ENCODE measurements around the gene MAP3K21.

Gene MAP3K21

DNA sequence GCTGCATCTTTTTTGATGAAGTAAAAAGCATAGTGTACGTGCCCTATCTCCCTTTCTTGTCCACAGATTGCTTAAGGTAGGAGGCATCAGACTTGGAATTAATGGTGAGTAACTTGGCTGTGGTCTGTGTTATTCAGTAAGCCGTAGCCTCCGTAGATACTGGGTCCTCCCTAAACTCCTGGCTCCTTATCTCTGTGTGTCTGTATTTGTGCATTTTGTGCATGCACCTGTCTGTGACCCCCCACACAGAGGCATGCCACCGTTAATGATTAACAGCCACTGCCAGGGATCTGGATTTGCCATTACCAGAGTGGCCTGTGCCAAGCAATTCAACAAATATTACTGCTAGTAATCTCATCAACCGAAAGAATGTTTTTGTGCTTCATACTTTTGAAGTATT lies 31.9 kb downstream of the MAP3K21 start:
- Histone ChIP-seq H3K4me1 (ENCODE audit: low read length) (no peaks in the 10 kb centered on the region), H3K4me3 (ENCODE audit: low read length) (no peak overlapping the region), H3K79me2 (ENCODE audit: low read length) (no peaks in the 10 kb centered on the region), H2AFZ (ENCODE audit: low read length) (no peak overlapping the region), H3F3A (ENCODE audit: insufficient read depth, low read length) (no peaks in the 10 kb centered on the region), H3K36me3 (replicated peaks; ENCODE audit: insufficient read depth, low read length) (no peaks in the 10 kb centered on the region), H3K9me2 (replicated peaks; ENCODE audit: insufficient read depth, low read length) (no peaks in the 10 kb centered on the region), H3K27ac (ENCODE audit: low read length) (no peak overlapping the region), H4K20me1 (ENCODE audit: insufficient read depth, low read length) (no peaks in the 10 kb centered on the region), H3K4me2 (ENCODE audit: low read depth, low read length) (no peak overlapping the region), H3K9me3 (replicated peaks; ENCODE audit: insufficient read depth, low read length) (no peaks in the 10 kb centered on the region), H3K9ac (ENCODE audit: low read length) (no peak overlapping the region), H3K27me3 (replicated peaks; ENCODE audit: insufficient read depth, low read length) (no peaks in the 10 kb centered on the region)
- TF ChIP-seq, protein P1, sequence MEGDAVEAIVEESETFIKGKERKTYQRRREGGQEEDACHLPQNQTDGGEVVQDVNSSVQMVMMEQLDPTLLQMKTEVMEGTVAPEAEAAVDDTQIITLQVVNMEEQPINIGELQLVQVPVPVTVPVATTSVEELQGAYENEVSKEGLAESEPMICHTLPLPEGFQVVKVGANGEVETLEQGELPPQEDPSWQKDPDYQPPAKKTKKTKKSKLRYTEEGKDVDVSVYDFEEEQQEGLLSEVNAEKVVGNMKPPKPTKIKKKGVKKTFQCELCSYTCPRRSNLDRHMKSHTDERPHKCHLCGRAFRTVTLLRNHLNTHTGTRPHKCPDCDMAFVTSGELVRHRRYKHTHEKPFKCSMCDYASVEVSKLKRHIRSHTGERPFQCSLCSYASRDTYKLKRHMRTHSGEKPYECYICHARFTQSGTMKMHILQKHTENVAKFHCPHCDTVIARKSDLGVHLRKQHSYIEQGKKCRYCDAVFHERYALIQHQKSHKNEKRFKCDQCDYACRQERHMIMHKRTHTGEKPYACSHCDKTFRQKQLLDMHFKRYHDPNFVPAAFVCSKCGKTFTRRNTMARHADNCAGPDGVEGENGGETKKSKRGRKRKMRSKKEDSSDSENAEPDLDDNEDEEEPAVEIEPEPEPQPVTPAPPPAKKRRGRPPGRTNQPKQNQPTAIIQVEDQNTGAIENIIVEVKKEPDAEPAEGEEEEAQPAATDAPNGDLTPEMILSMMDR (IDR thresholded peaks at IDR 0.05; ENCODE audit: low read length) = no peak
- TF ChIP-seq EZH2 (optimal IDR thresholded peaks at IDR 0.05; ENCODE audit: low read depth, low read length) = no peak
- no peak for TF ChIP-seq EZH2phosphoT487 (IDR thresholded peaks at IDR 0.05; ENCODE audit: low read length)
- DNase-seq = no peak

DNA sequence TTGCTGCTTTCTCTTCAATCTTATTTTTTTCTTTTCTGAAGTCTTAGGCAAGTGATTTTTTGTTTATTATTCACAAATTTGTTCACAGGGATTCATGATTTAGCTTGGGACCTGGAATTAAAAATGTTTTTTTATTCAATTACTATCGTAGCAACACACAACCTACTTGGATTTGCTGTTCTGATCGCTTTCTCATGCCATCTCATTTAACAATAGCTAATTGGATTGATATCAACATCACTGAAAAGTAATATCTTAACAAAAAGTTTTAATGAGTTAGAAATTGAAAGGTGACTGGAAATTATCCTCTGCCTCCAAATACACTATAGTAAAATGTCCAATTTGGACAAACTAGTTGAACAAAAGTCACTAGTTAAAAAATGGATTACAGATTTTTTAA lies 32.4 kb downstream of the MAP3K21 start:
- Histone ChIP-seq H3K9me3 (replicated peaks; ENCODE audit: insufficient read depth, low read length) (no peaks in the 10 kb centered on the region), H4K20me1 (ENCODE audit: insufficient read depth, low read length) (no peaks in the 10 kb centered on the region)

DNA sequence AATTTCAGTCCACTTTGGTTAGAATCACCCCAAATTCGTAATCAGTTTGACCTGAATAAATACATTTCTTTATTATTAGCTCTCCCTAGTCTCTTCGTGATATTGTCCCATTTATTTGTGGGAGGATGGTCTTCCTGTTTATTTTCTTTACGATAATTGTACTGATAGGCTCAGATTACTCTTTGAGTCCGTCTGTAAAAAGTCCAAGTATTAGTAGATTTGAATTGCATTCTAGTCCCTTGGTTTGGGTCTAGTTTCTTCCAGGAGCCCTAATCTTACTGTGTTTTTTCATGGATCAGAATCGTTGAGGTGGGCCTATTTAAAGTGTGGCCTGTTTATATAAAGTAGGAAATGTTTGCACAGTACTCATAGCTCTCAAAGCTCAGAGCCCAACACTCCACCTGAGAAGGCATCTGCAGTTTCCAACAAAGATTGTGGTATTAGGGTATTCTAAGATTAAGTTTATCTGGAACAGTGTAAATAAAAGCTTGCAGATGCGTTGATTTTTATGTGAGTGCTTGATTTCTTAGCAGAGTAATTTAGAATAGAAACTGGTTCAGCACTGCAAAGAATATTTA lies 33.1 kb downstream of the MAP3K21 start:
- H3K36me3 ChIP-seq (replicated peaks; ENCODE audit: insufficient read depth, low read length) = no peaks in the 10 kb centered on the region
- no peak overlapping the region for H2AFZ ChIP-seq (ENCODE audit: low read length)
- DNase-seq = no peak
- no peak overlapping the region for H3K4me2 ChIP-seq (ENCODE audit: low read depth, low read length)
- H3K9me3 ChIP-seq (replicated peaks; ENCODE audit: insufficient read depth, low read length) = no peaks in the 10 kb centered on the region
- H3K9ac ChIP-seq (ENCODE audit: low read length) = no peak overlapping the region
- H3K27me3 ChIP-seq (replicated peaks; ENCODE audit: insufficient read depth, low read length) = no peaks in the 10 kb centered on the region
- no peak overlapping the region for H3K4me3 ChIP-seq (ENCODE audit: low read length)
- H3K4me1 ChIP-seq (ENCODE audit: low read length) = no peaks in the 10 kb centered on the region
- no peaks in the 10 kb centered on the region for H3F3A ChIP-seq (ENCODE audit: insufficient read depth, low read length)
- no peaks in the 10 kb centered on the region for H3K9me2 ChIP-seq (replicated peaks; ENCODE audit: insufficient read depth, low read length)
- TF ChIP-seq EZH2phosphoT487 (IDR thresholded peaks at IDR 0.05; ENCODE audit: low read length) (no peak), EZH2 (optimal IDR thresholded peaks at IDR 0.05; ENCODE audit: low read depth, low read length) (no peak)
- TF ChIP-seq, protein P1 (IDR thresholded peaks at IDR 0.05; ENCODE audit: low read length) = no peak
- no peak overlapping the region for H3K27ac ChIP-seq (ENCODE audit: low read length)
- no peaks in the 10 kb centered on the region for H4K20me1 ChIP-seq (ENCODE audit: insufficient read depth, low read length)
- H3K79me2 ChIP-seq (ENCODE audit: low read length) = no peaks in the 10 kb centered on the region

More for the DNA sequence above, 32.4 kb downstream of the MAP3K21 start:
- Histone ChIP-seq H3K9me2 (replicated peaks; ENCODE audit: insufficient read depth, low read length) (no peaks in the 10 kb centered on the region), H2AFZ (ENCODE audit: low read length) (no peak overlapping the region), H3K27me3 (replicated peaks; ENCODE audit: insufficient read depth, low read length) (no peaks in the 10 kb centered on the region), H3K9ac (ENCODE audit: low read length) (no peak overlapping the region), H3K4me3 (ENCODE audit: low read length) (no peak overlapping the region), H3K79me2 (ENCODE audit: low read length) (no peaks in the 10 kb centered on the region), H3K27ac (ENCODE audit: low read length) (no peak overlapping the region), H3K4me2 (ENCODE audit: low read depth, low read length) (no peak overlapping the region), H3K36me3 (replicated peaks; ENCODE audit: insufficient read depth, low read length) (no peaks in the 10 kb centered on the region), H3F3A (ENCODE audit: insufficient read depth, low read length) (no peaks in the 10 kb centered on the region), H3K4me1 (ENCODE audit: low read length) (no peaks in the 10 kb centered on the region)
- TF ChIP-seq EZH2 (optimal IDR thresholded peaks at IDR 0.05; ENCODE audit: low read depth, low read length) (no peak), EZH2phosphoT487 (IDR thresholded peaks at IDR 0.05; ENCODE audit: low read length) (no peak)
- TF ChIP-seq, protein P1 (IDR thresholded peaks at IDR 0.05; ENCODE audit: low read length) = no peak
- DNase-seq = no peak
